Measurements from ENCODE around the gene UBE2Z.

UBE2Z gene

DNA sequence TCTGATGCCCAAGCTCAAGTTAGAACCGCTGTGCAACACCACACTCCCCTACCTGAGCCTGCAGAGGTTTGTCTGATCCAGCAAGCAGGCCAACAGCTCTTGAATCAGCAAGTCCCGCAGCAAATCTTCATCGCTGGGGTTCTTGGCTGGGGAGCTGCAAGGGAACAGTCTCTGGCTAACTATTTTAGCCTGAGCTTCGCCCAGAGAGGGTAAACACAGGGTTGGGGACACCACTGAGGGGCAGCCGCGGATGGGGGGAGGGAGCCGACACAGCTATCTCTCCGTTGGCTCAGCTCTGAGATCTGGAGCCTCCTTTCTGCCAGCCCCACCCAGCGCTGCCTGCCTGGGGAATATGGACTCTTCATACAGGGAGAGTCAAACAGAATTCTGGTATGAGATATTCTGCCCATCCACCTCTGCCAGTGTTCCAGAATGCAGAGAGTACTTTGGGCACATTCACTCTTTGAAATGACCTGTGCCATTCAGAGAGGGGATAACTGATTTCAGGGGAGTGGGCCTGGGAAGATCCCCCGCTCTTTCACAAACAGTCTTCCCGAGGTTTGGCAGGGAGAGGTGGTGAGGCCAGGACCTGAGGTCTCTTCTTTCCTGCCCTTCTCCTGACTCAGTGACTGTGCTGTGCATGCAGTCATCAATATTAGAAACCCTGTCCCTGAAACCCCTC, 52.8 kb downstream of the UBE2Z start:
- DNase-seq (ENCODE audit: low read depth): no peak

DNA sequence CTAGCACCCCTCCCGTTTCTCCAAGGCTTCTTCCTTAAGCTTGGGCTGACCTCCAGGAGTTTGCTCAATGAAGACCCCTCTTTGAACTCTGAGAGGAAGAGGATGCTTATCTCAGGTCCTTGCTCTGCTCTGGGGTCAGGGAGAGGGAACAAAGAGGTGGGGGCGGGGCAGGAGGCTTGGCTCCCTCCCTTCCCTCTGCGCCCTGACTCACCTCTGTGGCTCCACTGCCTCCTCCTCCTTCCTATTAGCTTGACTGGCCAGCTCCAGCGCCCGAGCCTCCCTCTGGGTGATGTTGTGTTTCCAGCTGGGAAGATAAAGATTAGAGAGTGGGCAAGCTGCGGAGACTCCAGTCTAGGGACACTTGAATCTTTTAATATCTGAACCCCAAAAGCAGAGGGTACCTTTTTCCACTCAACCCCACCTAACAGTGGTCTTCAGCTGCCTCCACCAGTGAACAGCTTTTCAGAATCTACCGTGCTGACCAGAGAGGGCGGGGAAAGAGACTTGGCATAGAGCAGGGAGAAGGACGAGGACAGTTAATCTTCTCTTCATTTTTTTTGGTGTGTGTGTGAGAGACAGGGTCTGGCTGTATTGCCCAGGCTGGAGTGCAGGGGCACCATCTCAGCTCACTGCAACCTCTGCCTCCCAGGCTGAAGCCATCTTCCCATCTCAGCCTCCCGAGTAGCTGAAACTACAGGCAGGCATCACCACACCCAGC, 53.5 kb downstream of the UBE2Z start:
- DNase-seq (ENCODE audit: low read depth): no peak

DNA sequence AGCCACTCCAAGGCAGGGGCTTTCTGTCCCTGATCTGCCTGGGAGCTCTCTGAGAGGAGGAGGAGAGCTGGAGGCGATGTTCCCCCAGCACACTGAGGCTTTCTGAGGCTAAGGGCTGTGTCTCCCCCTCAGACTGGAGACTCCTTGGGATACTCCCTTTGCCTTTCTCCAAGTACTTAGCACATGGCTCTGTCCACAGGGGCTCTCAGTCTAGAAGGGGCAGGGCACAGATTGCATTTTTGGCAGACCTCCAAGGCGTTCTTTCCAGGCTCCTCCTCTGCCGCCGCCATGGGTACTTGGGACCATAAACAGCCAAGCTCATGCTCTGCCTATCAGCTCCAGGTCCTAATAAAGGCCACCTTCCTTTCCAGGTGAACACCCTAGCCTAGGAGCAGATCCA, 62.0 kb downstream of the UBE2Z start:
- DNase-seq (ENCODE audit: low read depth): no peak

DNA sequence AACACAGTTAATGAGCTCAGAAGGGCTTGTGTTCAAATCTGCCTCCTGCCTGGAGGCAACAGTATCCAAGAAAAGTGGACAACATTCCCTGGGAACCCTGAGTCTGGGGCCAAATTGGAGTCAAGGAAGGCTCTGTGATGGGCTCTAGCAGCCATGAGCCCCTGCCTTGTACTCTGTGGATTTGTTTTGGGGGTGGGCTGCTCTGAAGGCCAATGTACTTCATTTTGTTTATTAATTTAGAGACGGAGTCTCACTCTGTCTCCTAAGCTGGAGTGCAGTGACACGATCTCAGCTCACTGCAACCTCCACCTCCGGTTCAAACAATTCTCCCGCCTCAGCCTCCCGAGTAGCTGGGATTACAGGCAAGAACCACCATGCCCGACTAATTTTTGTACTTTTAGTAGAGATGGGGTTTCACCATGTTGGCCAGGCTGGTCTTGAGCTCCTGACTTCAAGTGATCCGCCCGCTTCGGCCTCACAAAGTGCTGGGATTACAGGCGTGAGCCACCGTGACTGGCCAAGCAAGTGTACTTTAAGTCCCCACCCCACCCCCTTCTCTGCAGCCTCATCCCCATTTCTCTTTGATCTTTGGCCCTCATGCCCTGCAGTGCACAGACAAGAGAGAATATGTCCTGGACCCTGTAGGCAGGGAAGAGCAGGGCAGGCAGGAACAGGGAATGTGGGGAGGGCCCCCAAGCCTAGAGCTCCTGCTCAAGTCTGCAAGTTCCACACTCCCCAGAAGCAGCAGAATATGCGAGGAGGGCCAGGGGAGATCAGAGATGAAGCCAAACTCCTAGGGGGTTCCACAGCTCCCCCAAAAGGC, 62.9 kb downstream of the UBE2Z start:
- DNase-seq (ENCODE audit: low read depth): no peak

DNA sequence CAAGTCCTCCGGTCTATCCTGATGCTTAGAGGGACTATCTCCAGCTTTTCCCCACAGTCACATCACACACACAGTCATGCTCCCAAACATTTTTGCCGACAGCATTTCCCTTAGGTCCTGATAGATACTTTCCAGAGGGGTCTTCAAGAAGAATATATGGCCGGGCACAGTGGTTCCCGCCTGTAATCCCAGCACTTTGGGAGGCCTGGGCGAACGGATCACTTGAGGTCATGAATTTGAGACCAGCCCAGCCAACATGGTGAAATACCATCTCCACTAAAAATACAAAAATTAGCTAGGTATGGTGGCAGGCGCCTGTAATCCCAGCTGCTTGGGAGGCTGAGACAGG, 64.5 kb downstream of the UBE2Z start:
- no peak for DNase-seq (ENCODE audit: low read depth)

DNA sequence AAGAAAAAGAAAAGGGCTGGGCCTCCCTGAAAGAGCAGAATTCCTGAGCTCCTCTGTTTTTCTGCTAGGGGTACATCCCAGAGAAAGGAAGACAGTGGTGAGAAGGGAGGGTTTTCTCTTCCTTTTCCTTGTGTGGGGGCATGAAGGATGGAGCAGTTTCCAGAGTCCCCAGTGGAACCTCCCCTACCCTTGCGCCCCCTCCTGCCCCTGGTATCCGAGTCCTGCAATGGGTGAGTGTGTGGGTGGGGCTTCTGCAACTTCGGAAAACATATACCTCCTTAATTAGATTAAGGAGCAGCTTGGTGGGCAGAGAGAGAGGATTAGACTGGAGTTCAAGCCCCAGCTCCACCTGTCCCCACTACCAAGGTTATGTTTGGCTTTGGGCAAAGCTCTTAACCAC, 65.6 kb downstream of the UBE2Z start:
- DNase-seq (ENCODE audit: low read depth): no peak

Data from activated T-cell treated with anti-CD3 and anti-CD28 coated beads for 24 hours (primary cell).